ENCODE results near the gene RNASE9. TPM values are rescaled to one million over a fixed set of nuclear protein-coding genes. Genes with fewer than 3 reads are reported as not detected.
A peak's percentile ranks its signal among the peaks of the same experiment; 100 is the strongest.

Gene RNASE9
- total and polyA plus RNA-seq, 2 experiments from 2014 or later = 0.24 TPM; not detected in 1

GRCh38 chr14:20559461-20559904 lies 1.4 kb downstream of the RNASE9 start:
- Histone ChIP-seq H3K4me2 (peak overlapping the region; percentile 48), H4K20me1 (replicated peaks; ENCODE audit: insufficient read depth) (no peaks in the 10 kb centered on the region), H3K36me3 (ENCODE audit: insufficient read depth) (no peaks in the 10 kb centered on the region), H3K27me3 (ENCODE audit: insufficient read depth) (no peaks in the 10 kb centered on the region), H3K4me3 (peak overlapping the region; percentile 6; the same call in 1 of the 2 replicates), H3K4me1 (ENCODE audit: insufficient read depth) (peaks cover 44% of the 10 kb centered on the region), H3K9me2 (ENCODE audit: insufficient read depth) (0 out of 2 replicates have a peak, but pooled peaks cover 4% of the 10 kb centered on the region), H2AFZ (no peak overlapping the region), H3K27ac (ENCODE audit: low read depth) (peak overlapping the region; percentile 91), H3K79me2 (replicated peaks; ENCODE audit: insufficient read depth) (no peaks in the 10 kb centered on the region), H3F3A (replicated peaks; ENCODE audit: low read depth) (peaks cover 13% of the 10 kb centered on the region)
- Mint-ChIP-seq H3K4me1 (peaks cover 40% of the 10 kb centered on the region), H3K27me3 (ENCODE audit: insufficient read depth, low read depth, poor library complexity) (no peaks in the 10 kb centered on the region), H3K4me3 (peak overlapping the region; percentile 21), H3K9me3 (no peaks in the 10 kb centered on the region), H3K27ac (peak overlapping the region; percentile 92), H3K36me3 (ENCODE audit: low read depth) (no peaks in the 10 kb centered on the region)
- ATAC-seq (peak; percentile 92), DNase-seq (ENCODE audit: low spot score) (peak; percentile 59)
- TF ChIP-seq, protein P1, sequence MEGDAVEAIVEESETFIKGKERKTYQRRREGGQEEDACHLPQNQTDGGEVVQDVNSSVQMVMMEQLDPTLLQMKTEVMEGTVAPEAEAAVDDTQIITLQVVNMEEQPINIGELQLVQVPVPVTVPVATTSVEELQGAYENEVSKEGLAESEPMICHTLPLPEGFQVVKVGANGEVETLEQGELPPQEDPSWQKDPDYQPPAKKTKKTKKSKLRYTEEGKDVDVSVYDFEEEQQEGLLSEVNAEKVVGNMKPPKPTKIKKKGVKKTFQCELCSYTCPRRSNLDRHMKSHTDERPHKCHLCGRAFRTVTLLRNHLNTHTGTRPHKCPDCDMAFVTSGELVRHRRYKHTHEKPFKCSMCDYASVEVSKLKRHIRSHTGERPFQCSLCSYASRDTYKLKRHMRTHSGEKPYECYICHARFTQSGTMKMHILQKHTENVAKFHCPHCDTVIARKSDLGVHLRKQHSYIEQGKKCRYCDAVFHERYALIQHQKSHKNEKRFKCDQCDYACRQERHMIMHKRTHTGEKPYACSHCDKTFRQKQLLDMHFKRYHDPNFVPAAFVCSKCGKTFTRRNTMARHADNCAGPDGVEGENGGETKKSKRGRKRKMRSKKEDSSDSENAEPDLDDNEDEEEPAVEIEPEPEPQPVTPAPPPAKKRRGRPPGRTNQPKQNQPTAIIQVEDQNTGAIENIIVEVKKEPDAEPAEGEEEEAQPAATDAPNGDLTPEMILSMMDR (conservative IDR thresholded peaks at IDR 0.05; ENCODE audit: low read depth in 2 of 2) = no peak
- peak; percentile 75; the same call in 1 of the 2 replicates for TF ChIP-seq NANOG (IDR thresholded peaks at IDR 0.05; ENCODE audit: borderline replicate concordance)

GRCh38 chr14:20557212-20557542 lies 3.7 kb downstream of the RNASE9 start:
- TF ChIP-seq EZH2 (IDR thresholded peaks at IDR 0.05; ENCODE audit: low read depth, unreplicated experiment) = no peak
- TF ChIP-seq NANOG (IDR thresholded peaks at IDR 0.05; ENCODE audit: borderline replicate concordance) = no peak
- no peak for TF ChIP-seq REST (IDR thresholded peaks at IDR 0.05; ENCODE audit: unreplicated experiment)
- no peak for TF ChIP-seq ZNF114 (CRISPR knock-in tag; IDR thresholded peaks at IDR 0.05)
- TF ChIP-seq CREB1 (CRISPR knock-in tag; IDR thresholded peaks at IDR 0.05; ENCODE audit: low read depth) = no peak

More at GRCh38 chr14:20557212-20557542, 3.7 kb downstream of the RNASE9 start:
- H4K20me1 ChIP-seq (replicated peaks; ENCODE audit: insufficient read depth) = no peaks in the 10 kb centered on the region
- H3K4me3 Mint-ChIP-seq = no peak overlapping the region; the same call in 2 of the 3 replicates
- H3K79me2 ChIP-seq (replicated peaks; ENCODE audit: insufficient read depth) = no peaks in the 10 kb centered on the region
- H3F3A ChIP-seq (replicated peaks; ENCODE audit: low read depth) = peaks cover 13% of the 10 kb centered on the region
- H3K4me1 ChIP-seq (ENCODE audit: insufficient read depth) = peaks cover 44% of the 10 kb centered on the region
- peak overlapping the region; percentile 64; the same call in 1 of the 2 replicates for H3K27ac Mint-ChIP-seq
- H3K27ac ChIP-seq (ENCODE audit: low read depth) = no peak overlapping the region
- ATAC-seq (no peak), DNase-seq (ENCODE audit: low spot score) (no peak)
- no peaks in the 10 kb centered on the region for H3K9me3 Mint-ChIP-seq
- 0 out of 2 replicates have a peak, but pooled peaks cover 4% of the 10 kb centered on the region for H3K9me2 ChIP-seq (ENCODE audit: insufficient read depth)
- peaks cover 37% of the 10 kb centered on the region for H3K4me1 Mint-ChIP-seq
- no peak overlapping the region for H3K4me3 ChIP-seq
- peak overlapping the region; percentile 20; the same call in 1 of the 2 replicates for H2AFZ ChIP-seq
- no peaks in the 10 kb centered on the region for H3K27me3 Mint-ChIP-seq (ENCODE audit: insufficient read depth, low read depth, poor library complexity)
- H3K27me3 ChIP-seq (ENCODE audit: insufficient read depth) = no peaks in the 10 kb centered on the region
- H3K4me2 ChIP-seq = peak overlapping the region; percentile 25; the same call in 1 of the 2 replicates
- H3K36me3 ChIP-seq (ENCODE audit: insufficient read depth) = no peaks in the 10 kb centered on the region
- no peaks in the 10 kb centered on the region for H3K36me3 Mint-ChIP-seq (ENCODE audit: low read depth)

Measured in GM23338 (cell line).